ENCODE data around the gene SMTNL2.
"Not testable (repeated sequence)": the region's sequence is repeated elsewhere in the genome, so short reads cannot be mapped to it uniquely, and the experiment has no call there.

Gene SMTNL2

DNA sequence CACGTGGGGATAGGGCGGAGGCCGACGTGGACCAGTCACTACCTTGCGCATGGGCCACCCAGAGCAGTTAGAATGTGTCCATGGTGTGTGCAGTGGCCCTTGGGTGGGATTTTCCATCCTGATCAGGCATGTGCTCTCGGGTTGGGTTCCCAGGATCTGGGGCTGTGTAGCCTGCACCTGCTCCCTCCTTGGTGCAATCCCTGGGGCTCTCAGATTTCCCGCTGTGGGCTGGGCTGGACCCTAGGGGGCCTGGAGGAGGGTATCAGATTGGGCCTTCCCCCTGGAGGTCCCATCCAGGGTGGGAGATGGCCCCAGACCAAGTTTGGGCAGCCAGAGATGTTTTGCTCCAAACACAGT lies 1.3 kb downstream of the SMTNL2 start:
- DNase-seq (ENCODE audit: low read depth), result no peak

DNA sequence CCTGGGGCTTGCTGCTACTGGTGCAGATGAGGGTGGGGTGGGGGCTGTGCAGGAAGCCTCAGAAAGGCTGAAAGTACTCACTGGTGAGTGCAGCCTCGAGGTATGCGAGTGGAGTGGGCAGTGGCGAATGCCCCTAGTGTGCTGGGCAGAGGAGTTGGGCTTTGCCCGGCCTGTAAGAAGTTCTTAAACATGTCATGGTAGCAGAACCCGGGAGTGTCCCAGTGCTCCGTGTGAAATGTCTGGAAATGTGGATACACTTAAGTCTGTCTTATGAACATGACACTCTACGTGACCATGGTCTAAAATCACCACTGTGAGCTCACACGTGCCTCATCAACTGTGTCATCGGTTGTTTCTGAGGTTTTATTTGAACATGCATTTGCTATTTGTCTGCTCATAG lies 1.7 kb downstream of the SMTNL2 start:
- no peak for DNase-seq (ENCODE audit: low read depth)

DNA sequence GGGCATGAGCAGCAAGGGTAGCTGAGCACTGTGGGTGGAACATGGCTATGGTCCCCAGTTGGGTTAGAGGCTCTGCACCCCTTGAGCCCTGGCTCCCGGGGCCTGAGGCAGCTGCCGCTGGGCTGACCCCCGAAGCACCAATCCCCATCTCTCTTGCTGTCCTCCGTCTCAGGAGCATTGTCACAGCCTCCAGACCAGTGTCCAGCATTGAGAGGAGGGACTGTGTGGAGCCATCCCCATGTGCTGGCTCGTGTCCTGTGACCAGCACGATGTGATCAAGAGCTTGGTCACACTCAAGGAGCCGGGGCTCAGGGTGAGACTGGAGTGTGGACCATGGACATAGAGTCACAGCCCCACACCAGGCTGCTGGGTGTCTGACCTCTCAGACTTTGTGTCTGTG lies 2.9 kb downstream of the SMTNL2 start:
- DNase-seq (ENCODE audit: low read depth), result no peak

DNA sequence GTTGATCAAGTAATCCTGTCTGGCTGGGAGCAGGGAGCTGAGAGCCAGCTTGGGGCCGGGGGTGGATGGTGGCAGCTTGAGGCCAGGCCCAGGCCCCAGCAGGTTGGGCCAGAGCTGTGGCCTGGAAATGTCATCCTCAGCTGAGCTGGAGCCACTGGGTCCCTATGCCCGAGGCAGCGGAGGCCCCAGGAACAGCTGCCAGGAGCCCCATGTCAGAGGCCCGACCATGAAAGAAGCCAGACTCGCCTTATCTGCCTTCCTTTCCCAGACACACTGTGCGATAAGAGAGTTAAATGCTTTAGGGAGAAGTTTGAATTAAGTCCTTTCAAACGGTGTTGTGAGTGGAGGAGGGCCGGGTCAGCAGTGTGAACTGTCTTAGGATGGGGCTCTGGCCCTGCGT lies 3.5 kb downstream of the SMTNL2 start:
- no peak for DNase-seq (ENCODE audit: low read depth)

DNA sequence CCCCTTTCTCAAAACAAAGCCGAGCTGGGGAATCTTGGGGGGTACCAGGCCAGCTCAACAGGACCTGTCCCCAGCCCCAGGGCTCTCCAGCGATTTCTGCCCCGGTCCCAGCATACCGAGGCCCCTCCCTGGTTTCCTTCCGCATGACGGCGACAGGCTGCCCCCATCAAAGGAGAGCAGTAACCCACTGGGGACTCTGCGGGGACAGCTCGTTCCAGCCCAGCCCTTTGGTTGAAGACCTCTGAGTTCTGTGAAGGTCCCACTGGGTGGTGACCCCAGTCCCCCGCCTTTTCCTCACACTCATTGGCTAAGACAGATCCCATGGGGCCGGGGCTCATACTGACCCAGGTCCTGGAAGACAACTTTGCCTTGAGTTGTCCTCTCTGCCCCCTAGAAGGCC lies 4.1 kb downstream of the SMTNL2 start:
- no peak for DNase-seq (ENCODE audit: low read depth)

DNA sequence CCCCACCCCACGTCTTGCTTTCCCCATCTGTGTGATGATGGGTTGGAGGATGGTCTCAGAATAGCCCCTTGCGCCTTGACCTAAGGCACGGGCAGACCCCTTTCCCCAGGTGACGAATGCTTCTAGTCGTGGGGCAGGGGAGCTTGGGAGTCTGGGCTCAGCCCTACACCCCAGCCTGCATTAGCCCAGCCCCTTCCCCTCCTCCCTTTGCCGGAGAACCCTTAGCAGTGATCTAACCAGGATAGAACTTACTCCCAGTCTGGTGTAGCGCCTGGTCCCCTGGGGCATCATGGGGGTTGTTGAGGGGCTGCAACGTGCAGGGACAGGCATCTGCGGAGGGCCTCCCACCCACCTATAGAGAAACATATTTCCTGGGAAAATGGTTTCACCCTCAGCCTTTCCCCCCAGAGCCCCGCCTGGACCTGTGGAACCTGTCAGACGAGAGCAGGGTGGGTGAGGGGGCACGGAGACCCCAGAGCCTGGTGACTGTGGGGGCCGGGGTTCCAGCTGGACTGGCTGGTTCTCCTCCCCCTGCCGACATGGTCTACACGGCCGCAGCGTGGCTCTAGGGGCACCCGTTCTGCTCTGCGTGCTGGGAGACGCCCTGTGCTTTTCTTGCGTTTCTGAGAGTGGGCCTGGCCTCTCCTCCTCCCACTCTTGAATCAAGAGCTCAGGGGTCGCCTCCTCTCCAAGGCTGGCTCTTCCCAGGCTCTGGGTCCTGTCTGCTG lies 4.7 kb downstream of the SMTNL2 start:
- no peak for DNase-seq (ENCODE audit: low read depth)

DNA sequence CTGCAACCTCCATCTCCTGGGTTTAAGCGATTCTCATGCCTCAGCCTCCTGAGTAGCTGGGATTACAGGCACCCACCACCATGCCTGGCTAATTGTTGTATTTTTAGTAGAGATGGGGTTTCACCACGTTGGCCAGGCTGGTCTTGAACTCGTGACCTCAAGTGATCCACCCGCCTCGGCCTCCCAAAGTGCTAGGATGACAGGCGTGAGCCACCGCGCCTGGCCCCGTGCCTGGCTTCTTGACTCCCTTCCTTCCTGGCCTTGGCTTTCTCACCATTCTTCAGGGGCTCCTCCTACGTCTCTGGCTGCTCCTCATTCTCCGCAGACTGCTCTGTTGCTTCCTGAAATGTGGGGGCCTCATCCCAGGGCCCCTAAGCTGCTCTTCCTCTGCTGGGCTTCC lies 5.7 kb downstream of the SMTNL2 start:
- DNase-seq (ENCODE audit: low read depth), result not testable (repeated sequence)

DNA sequence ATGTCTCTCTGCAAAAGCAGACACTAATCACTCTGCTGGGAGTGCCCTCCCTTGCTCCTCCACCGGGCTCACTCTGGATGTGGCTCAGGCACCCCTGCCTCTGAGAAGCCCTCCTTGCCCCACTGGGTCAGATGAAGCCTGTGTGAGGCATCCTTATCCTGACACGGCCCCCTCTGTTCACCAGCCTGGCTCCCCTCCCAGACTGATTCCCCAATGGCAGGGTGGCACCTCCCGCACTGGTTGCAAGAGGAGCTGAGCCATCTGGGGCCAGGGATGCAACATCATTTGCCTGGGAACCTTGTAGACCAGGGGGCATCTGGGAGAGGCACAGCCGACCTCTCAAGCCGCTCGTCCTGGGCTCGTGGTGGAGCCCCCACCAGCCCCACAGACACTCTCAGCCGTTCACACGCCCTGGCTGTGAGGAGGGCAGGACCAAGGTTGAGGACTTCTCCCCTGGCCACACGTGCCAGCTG lies 6.7 kb downstream of the SMTNL2 start:
- DNase-seq (ENCODE audit: low read depth), result no peak

DNA sequence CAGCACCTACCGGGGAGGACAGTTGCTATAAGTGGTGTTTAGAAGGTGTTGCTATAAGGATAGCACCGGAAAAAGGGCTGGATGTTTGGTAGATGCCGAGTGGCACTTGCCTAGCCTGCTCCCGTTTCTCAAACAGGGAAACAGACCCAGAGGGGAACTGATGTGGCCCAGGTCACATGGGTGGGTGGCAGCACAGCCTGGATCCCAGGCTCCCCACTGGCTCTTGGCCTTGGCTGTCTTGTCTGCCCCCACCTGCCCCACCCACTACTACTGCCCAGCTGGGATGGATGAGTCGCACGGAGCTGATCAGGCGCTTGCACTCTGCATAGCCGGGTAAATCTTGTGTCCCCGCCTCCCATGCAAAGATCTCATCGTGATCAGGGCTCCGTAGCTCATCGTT lies 7.2 kb downstream of the SMTNL2 start:
- no peak for DNase-seq (ENCODE audit: low read depth)

DNA sequence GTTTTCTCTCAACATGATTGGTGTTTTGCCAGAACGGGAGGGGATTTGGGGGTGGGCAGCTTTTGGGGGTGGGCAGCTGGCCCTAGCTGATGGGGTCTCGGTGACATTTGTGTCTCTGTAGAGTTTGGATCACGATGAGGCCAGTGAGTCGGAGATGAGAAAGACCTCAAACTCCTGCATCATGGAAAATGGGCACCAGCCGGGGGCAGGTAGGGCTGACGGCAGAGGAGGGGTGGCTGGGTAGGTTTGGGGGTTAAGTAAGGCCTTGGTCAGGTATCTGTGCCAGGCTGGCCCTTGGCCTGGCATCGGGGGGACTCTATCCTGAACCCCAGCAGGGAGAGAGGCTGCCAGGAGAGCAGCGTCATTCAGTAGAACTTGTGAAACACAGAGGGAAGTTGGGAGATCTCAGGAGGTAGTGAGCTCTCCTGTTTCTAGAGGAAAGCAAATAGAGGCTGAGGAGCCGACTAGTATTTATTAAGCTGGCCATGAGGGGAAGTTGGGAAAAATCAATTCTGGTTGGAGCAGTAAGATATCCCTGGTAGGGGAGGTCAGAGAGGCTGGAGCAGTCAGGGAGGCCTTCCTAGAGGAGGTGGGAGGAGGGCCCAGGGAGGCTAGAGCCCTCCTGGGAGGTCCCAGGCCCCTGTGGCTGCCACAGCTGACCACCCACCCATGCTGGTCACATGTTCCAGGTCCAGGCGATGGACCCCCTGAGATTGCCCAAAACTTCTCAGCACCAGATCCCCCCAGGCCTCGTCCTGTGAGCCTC lies 8.1 kb downstream of the SMTNL2 start:
- no peak for DNase-seq (ENCODE audit: low read depth)

DNA sequence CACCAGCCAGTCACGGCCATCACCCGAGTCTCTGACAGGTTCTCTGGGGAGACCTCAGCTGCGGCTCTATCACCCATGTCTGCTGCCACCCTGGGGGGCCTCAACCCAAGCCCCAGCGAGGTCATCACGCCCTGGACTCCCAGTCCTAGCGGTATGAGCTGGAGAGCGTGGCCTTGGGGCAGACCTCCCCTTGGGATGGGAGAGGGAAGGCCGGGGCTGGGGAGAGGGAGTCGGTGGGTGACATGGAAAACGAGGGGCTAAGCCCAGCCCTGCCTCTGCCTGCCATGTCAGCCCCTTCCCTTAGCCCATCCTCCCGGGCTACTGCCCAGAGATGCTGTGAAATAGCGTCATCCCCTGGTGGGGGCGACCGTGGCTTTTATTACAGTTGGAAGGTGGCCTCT lies 8.7 kb downstream of the SMTNL2 start:
- DNase-seq (ENCODE audit: low read depth), result no peak

DNA sequence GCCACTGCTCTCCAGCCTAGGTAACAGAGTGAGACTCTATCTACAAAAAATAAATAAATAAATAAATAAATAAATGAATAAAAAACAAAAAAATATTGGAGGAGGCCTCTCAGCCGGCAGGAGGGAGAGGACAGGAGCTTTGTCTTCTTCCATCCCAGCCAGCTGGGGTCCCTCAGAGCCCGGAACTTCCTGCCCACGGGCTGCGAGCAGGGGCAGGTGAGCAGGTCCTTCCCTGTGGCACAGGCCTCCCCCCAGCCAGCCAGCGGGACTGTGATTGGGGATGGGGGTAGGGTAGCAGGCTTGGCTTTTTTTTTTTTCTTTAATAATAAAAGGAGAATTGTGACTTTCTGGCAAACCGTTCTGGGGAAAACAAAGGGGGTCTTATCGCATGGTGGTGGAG lies 10.1 kb downstream of the SMTNL2 start:
- no peak for DNase-seq (ENCODE audit: low read depth)

DNA sequence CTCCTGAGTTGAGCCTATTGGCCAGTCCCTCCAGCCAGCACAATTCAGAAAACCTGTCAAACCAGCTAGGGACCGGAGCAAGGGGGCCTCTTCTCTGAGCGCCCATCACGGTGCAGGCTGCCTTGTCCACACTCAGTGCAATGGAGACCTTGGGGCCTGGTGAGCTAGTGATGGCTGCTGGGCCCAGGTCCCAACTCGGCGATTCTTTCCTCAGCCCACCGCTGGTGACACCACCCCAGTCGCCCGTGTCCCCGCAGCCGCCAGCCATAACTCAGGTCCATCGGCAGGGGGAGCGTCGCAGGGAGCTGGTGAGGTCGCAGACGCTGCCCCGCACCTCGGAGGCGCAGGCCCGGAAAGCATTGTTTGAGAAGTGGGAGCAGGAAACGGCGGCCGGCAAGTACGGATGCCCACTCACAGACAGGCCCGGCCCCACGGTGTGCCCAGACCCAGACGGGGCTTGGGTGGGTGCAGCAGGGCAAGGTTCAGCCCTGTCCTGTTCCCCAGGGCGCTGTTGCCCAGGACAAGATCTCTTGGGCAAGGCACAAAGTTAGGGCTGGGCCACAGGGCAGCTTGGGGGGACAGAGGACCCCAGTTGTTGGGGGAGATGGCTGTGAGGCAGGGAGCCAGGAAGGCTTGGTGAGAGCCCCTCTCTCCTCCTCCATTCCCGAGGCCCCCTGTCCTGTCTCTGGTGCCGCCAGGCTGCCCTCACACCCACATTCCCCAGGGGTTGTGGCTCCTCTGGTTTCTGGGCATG lies 10.8 kb downstream of the SMTNL2 start:
- DNase-seq (ENCODE audit: low read depth), result no peak

DNA sequence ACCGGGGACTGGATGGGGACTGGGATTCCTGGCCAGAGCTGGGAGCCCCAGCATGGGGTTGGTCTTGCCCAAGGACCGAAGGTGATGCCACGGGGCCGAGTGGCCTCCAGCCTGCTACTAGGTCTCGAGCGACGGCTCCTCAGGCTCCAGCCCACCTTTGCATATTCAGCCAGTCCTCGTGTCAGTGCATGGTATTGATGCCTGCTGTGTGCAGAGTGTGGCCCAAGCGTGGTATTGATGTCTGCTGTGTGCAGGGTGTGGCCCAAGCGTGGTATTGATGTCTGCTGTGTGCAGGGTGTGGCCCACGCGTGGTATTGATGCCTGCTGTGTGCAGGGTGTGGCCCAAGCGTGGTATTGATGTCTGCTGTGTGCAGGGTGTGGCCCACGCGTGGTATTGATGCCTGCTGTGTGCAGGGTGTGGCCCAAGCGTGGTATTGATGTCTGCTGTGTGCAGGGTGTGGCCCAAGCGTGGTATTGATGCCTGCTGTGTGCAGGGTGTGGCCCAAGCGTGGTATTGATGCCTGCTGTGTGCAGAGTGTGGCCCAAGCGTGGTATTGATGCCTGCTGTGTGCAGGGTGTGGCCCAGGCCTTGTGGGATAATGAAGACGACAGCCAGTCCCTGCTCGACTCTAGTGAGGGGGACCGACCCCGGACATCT lies 11.5 kb downstream of the SMTNL2 start:
- DNase-seq (ENCODE audit: low read depth), result not testable (repeated sequence)

DNA sequence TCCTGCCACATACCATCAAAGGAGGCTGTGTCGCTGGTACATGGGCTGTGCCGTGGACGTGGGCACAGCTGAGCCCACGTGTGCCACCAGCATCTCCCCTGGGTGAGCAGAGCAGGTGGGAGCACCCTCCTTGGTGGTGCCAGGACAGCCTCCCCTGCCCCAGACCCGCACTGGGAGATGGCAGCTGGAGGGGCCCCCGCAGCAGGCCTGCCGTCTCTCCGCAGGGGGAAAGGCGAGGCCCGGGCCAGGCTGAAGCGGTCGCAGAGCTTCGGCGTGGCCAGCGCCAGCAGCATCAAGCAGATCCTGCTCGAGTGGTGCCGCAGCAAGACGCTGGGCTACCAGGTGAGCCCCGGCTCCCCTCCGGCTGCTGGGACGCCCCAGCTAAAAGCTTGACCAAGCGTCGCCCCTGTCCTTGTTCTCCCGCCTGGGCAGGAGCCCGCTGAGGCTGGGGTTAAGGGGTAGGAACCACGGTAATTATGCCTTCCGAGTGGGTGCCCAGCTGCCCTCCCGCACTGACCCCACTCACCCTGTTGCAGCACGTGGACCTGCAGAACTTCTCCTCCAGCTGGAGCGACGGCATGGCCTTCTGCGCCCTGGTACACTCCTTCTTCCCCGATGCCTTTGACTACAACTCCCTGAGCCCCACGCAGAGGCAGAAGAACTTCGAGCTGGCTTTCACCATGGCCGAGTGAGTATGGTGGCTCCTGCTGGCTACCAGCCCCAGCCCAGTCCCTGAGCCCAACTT lies 12.5 kb downstream of the SMTNL2 start:
- DNase-seq (ENCODE audit: low read depth), result no peak

DNA sequence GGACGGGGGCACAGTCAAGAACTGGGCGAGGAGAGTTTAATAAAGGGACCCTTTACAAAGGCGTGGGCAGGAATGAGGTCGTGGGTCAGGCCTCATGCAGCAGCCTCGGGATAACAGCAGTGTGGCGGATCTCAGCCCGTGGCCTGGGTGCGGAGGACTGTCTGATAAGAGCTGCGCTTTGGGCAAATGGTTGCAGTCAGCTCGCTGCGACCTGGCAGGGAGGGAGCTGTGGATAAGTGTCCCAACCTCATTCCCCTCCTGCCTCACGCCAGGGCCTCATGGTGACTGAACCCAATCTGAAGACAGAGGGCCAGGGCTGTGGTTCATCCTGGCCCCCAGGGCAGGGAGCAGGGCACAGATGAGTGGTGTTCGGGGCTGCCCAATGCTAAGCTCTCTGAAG lies 13.6 kb downstream of the SMTNL2 start:
- no peak for DNase-seq (ENCODE audit: low read depth)

DNA sequence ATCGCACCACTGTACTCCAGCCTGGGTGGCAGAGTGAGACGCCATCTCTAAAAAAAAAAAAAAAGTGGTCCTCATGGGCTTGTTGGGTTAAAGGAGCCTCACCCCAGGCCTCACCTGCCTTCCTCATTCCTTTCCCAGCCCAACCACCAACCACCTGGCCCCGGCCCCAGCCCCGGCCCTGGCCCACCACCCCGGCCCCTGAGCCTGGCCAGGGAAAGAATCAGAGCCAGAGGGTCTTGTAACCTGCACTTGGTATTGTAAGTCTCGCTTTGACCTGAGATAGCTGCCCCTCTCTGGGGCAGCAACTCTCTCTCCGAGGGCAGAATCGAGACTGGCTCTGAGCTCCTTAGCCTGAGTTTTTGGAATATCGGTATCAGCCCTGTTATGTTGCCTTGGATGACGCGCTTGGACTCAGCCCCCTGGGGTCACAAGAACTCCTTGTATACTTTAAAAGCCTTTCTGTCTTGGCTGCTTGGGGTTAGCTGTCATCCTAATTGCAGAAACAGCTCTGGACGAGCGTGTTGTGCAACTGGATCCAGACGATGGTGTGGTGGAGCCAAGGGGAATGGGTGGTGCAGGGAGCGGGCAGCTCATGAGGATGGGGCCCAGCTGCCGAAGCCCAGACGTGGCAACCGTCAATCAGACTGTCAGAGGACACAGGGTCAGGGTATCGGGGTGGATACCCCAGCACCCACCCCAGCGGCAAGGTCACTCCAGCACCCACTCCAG lies 14.6 kb downstream of the SMTNL2 start:
- DNase-seq (ENCODE audit: low read depth), result no peak

DNA sequence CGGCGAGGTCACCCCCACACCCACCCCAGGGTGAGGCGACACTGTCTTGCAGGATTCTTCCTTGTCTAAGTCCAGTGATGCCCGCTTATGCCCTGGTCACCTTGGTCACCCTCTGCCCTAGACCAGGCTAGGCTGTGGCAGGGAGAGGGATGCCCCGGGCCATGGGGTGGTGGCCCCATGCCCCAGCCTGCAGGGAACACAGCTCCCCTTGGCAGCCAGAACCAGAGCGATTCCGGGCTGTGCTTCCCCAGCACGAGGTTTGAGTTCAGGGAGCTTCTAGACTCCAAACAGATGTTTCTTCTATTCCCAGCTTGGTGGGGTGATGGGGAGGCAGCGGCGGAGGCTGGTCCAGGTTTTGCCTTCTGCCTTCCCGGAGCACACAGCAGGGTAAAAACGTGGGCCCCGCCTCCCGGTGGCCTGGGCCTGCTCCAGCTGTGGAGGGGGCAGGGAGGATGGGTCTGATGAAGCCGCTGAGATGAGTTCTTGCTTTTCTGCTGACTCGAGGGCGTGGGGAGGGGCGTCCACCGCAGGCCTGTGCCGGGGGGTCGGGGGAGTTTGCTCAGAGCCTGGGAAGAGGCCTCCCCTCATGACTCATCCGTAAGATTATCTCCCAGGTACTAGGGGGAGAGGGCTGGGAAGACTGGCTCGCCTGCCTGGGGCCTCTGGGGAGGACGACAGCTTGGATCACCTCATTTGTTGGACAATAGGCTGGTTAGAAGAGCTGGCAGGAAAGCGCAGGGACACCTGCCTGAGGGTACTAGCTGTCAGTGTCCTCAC lies 15.4 kb downstream of the SMTNL2 start:
- DNase-seq (ENCODE audit: low read depth), result no peak

DNA sequence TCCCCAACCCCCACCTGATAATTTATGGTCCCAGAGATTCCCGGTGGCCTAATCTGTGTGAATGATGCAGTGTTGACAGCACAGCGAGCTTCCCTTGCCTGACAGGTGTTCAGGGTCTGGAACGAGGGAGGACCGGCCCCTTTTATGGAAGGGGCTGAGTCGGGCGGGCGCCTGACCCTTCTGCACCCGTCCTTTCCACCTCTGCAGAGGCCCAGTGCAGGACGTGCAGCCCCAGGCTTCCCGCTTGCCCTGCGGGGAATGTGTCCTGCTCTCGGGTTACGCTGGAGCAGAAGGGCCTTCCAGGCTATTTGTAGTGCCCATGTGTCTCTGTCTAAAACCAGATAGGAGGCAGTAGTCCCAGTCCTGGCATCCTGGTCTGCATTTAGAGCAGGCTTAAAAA lies 16.2 kb downstream of the SMTNL2 start:
- no peak for DNase-seq (ENCODE audit: low read depth)

DNA sequence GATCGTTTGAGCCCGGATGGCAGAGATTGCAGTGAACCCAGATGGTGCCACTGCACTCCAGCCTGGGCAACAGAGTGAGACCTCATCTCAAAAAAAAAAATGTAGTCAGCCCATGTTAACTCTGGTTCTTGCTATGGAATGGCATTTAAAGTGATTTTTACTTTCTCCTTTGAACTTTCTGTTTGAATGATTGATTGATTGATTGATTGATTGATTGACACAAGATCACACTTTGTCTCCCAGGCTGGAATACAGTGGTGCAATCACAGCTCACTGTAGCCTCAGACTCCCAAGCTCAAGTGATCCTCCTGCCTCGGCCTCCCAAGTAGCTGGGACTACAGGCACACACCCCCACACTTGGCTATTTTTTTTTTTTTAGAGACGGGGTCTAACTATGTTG lies 17.0 kb downstream of the SMTNL2 start:
- DNase-seq (ENCODE audit: low read depth), result no peak

Data from activated T-helper 9 cell treated with anti-CD3 and anti-CD28 coated beads, Interleukin-2, amount 50 U/mL, for 16 hours (primary cell).